GM23338 (cell line): ENCODE results near the gene SLC8A1.

Experiments used
- CREB1 ChIP-seq: fragments of 250-450 bp; sonication (Bioruptor Pico); IDR thresholded peaks from 2 replicates; pipeline ENCODE4 v1.5.0; 2020; ENCODE audit warnings: low read depth, mild to moderate bottlenecking, moderate library complexity
- CTCF ChIP-seq, 2 experiments: fragments of 200-600 bp in 1 of 2; sonication (generic) in 1 of 2; conservative IDR thresholded peaks; 2 replicates each; pipeline versions ENCODE4 v1.5.1 to v1.6.1; 2016 to 2017; ENCODE audit warnings: antibody characterized with exemption in 2 of 2, low read depth in 2 of 2, mild to moderate bottlenecking in 2 of 2, moderate library complexity in 1 of 2
- EZH2 ChIP-seq: fragments of 200-600 bp; sonication (generic); IDR thresholded peaks from one replicate; pipeline ENCODE4 v1.8.0; 2017; ENCODE audit warnings: antibody characterized with exemption, mild to moderate bottlenecking, low read depth; ENCODE audit not compliant: unreplicated experiment
- EZH2phosphoT487 ChIP-seq: fragments of 200-600 bp; sonication (generic); IDR thresholded peaks from one replicate; pipeline ENCODE4 v1.8.1; 2018; ENCODE audit warnings: antibody characterized with exemption; ENCODE audit not compliant: unreplicated experiment
- JUNB ChIP-seq: IDR thresholded peaks from one replicate; pipeline ENCODE4 v1.6.1; 2016; ENCODE audit warnings: antibody characterized with exemption; ENCODE audit not compliant: unreplicated experiment
- NANOG ChIP-seq: IDR thresholded peaks from 2 replicates; pipeline ENCODE4 v1.6.1; 2016; ENCODE audit warnings: antibody characterized with exemption, borderline replicate concordance
- POLR2AphosphoS5 ChIP-seq: IDR thresholded peaks from 2 replicates; pipeline ENCODE4 v1.6.1; 2016; ENCODE audit warnings: antibody characterized with exemption, low read depth
- REST ChIP-seq: IDR thresholded peaks from one replicate; pipeline ENCODE4 v1.6.1; 2018; ENCODE audit warnings: antibody characterized with exemption; ENCODE audit not compliant: unreplicated experiment

GRCh38 chr2:40096360-40096759 lies 355.5 kb downstream of the SLC8A1 start:
- TF ChIP-seq POLR2AphosphoS5 (no peak), CTCF (conservative IDR thresholded peaks at IDR 0.05; ENCODE audit: low read depth in 2 of 2) (no peak), EZH2 (no peak), CREB1 (CRISPR knock-in tag) (no peak), REST (no peak), NANOG (no peak), EZH2phosphoT487 (no peak), JUNB (no peak)
